HG03097 (cell line): ENCODE measurements around the gene ST13.
A peak's percentile ranks its signal among the peaks of the same experiment; 100 is the strongest.
"Not testable (repeated sequence)": the region's sequence is repeated elsewhere in the genome, so short reads cannot be mapped to it uniquely, and the experiment has no call there.

ENCODE experiments used
- ATAC-seq: cut with Tn5 transposase; IDR thresholded peaks from one replicate; pipeline ENCODE4 v1.9.1; 2021; ENCODE audit not compliant: unreplicated experiment, low FRiP score

ST13 gene

DNA sequence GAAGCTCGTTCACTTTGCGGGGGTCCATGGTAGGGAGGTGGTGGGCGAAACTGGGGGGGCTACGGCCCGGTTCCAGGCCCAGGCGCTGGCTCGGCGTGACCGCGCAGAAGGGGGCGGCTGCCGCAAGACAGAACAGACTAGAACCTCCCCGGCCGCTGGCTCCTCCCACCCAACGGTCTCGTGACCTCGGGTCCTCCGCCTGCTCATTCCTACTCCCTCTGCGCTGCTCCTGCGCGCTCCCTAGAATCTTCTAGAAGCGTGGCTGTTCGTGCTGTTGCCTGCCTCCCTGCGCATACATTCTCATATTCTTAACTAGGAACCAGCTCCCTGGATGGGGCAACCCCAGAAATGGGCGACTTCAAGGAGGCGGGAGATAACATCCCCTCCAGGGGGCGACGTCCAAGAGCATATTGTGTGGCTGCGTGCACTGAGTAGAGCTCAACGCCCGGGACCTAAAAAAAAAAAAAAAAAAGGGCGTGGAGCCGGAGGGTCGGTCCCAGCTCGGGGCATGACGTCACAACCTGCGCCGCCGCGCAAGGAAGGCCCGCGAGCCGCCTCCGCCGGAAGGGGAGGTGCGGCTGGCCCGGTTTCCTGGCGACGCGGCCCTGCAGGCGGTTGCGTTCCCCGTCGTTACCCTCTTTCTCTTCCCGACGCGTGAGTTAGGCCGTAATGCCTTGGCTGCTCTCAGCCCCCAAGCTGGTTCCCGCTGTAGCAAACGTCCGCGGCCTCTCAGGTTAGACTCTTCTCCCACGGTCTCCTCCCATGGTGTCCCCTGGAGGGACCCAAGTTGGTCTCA, at the start of gene ST13, which contains the start of gene XPNPEP3:
Gene ST13, minus strand, starts transcription at position 127 of the 796 bp plus-strand sequence. Its CDS starts 99 bp downstream, at position 28.
Gene XPNPEP3, plus strand, starts transcription at position 636 of the 796 bp plus-strand sequence. Its CDS starts 34 bp downstream, at position 670.
- ATAC-seq: peak; percentile 80

GRCh38 chr22:40904101-40904500, 47.7 kb upstream of the ST13 start:
- ATAC-seq: no peak

DNA sequence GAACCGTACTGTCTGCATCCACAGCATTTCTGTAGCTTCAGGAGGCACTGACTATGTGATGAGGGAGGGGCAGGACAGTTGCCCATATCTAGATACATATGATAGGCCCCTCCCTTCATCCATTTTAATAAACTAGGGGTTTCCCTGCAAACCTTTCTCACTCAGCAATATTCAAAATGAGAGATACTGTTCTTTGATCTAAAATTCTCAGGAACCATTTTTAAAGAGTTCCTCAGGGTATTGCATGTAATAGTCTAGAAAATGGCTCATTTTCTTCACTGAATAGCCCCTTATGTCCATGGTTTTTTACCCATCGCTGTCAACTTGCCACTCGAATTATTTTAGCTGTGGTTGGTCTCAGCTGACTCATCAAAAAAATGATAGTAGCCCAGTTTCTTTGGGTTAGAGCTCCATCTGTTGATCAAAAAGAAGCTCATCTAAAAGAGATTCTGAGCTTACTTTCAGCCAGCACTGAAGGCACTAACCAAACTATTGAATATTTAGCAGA, 42.5 kb upstream of the ST13 start:
- no peak for ATAC-seq

DNA sequence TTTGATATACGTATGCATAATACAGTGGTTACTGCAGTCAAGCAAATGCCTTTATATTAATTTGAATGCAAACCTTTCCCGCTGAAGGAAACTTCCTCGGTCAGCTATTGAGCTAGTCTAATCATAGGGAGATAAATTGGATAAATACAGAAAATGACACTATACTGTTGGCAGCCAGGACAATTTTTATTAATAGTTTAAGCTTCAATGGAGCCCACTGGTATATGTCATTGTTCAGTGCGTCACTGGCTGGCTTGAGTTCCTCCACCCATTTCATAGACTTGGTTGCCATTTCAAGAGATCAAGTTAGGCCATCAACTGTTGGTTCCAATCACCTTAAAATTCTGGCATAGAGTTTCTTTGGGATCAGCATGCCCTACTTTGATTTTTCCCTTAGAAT, 38.0 kb upstream of the ST13 start:
- no peak for ATAC-seq

- ATAC-seq: no peak
Observed at GRCh38 chr22:40890881-40891280, 34.4 kb upstream of the ST13 start.

- ATAC-seq: no peak
Observed at GRCh38 chr22:40889116-40889515, 32.7 kb upstream of the ST13 start.

- ATAC-seq: no peak
Observed at GRCh38 chr22:40878922-40879321, 22.5 kb upstream of the ST13 start.

DNA sequence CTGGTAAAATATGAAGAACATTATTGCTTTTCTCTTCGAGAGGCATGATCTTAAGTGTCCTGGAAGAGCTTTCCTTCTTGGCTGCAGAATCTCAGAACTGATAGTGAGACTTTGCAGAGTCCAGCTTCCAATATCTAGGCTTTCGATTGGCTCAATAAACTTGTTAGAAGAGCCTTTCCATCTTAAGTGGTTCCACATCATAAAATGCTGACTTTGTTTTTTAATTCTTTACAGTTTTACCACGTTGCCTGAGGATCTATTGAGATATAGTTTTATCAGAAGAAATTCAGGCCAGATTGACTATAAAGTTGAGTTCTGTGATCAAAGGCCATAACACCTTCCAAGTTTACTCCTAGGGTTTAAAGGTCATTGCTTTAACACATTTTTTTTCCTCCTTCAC, 21.0 kb upstream of the ST13 start:
- no peak for ATAC-seq

DNA sequence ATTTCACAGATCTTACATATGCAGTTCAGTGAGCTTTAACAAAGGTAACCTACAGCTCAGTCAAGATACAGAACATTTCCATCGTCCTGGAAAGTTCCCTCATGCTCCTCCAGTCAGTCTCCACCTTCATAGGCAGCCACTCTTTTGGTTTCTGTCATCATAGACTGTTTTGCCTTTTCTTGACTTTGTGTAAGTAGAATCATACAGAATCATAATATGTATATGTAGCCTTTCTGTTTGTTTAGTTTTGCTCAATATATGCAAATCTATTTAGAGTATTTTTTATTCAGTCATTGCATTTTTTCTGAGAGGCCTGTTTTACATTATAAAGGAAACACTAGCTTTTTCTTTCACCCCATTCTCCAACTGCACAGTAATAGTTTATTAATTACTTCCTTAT, 20.5 kb upstream of the ST13 start:
- no peak for ATAC-seq

GRCh38 chr22:40875111-40875510, 18.7 kb upstream of the ST13 start:
- no peak for ATAC-seq

GRCh38 chr22:40874016-40874415, 17.6 kb upstream of the ST13 start:
- ATAC-seq: no peak

- not testable (repeated sequence) for ATAC-seq
Observed at GRCh38 chr22:40868379-40868778, 11.9 kb upstream of the ST13 start.

DNA sequence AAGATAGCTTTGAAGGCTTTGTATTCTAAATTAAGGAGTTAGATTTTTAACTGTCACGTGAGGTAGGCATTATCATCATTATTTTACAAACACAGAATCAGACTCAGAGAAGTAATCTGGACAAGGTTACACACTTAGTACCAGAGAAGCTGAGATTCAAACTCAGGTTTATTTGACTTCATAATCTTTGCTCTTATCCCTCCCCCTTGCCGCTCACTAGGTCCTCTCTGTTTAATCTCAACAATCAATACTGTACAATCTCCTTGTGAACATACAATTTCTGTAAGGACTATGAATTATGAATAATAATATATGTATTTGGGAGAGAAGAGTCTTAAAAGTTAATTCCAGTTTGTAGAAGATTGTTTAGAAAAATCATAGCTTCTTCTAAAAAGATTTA, 10.7 kb upstream of the ST13 start:
- ATAC-seq: no peak

GRCh38 chr22:40862537-40862936, 6.1 kb upstream of the ST13 start:
- ATAC-seq: no peak

GRCh38 chr22:40862013-40862412, 5.6 kb upstream of the ST13 start, which contains the start of gene DNAJB7:
TSS of gene DNAJB7 (minus strand) at chr22:40862113. CDS start at chr22:40861994, 119 bp downstream.
- no peak for ATAC-seq

DNA sequence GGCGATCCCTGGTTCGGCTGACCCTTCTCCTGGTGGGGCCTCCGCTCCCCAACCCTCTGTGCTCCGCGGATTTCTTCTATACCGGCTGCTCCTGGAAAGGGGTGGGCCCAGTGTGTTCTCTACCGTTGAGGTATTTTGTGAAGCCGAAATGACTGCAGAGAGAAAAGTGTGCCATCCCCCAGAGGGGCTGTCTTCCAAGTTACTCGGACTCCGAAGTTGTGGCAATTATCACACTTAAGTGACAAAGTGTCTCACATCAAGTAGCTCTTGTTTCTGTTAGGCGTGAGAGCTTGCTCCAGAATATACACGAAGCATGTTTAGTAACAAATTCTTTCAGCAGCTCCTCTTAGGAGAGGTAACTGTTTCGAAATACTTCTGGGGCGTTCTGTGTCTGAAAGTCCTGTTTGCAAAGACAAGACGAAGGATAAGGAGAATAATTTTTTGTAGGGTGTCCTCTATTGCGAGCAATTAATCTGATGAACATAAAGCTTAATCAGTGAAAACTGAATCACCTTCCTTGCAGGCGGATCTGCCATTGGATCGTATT, 943 bp upstream of the ST13 start:
- ATAC-seq: no peak

DNA sequence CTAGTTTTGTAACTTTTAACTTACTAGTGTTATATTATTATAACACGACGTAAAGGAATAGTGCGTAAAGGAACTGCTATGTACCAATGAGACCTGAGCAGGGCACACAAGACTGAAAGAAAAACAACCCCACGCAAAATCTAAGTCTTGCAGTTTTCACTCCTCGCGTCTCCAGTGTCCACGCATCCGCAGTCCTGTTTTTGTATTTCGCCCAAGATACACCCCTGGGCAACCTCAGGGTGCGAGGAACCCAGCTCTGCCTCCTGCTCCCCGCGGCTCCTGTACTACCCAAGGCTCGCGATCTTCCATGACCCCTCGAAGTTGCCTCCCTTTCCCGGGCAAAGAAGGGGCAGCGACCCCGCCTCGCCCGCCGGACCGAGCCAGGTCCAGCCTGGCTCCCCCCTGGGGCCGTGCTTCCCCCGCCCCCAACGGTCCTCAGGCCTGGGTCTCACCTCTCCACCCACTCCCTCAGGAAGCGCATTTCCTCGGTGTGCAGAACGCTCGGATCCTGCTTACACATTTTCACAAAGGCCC, 393 bp downstream of the ST13 start:
- ATAC-seq: peak; percentile 15

GRCh38 chr22:40855071-40855978, 1.1 kb downstream of the ST13 start:
- no peak for ATAC-seq

- no peak for ATAC-seq
Observed at GRCh38 chr22:40853961-40854360, 2.5 kb downstream of the ST13 start.

- no peak for ATAC-seq
Observed at GRCh38 chr22:40853333-40853732, 3.1 kb downstream of the ST13 start.

- not testable (repeated sequence) for ATAC-seq
Observed at GRCh38 chr22:40845816-40846215, 10.6 kb downstream of the ST13 start.
